PC-9 (cell line): Measurements from ENCODE around the gene MYO1F. TPM values are rescaled to one million over a fixed set of nuclear protein-coding genes. Genes with fewer than 3 reads are reported as not detected.
A peak's percentile ranks its signal among the peaks of the same experiment; 100 is the strongest.

Experiments
- BruUV-seq: library from RNA; stranded (reverse); fragments of 400-500 nt; replicated peaks from 2 replicates; lab custom pipeline; 2021; lab: Mats Ljungman, UMichigan
- CTCF ChIA-PET: fragments of 300-600 bp; sonication (Branson Sonifier 250); formaldehyde crosslinking; loops from one replicate; lab custom pipeline; 2022; ENCODE audit warnings: antibody characterized with exemption; lab: Charles Lee
- POLR2A ChIA-PET: fragments of 300-600 bp; sonication (Branson Sonifier 250); formaldehyde crosslinking; loops from one replicate; lab custom pipeline; 2022; ENCODE audit warnings: antibody characterized with exemption; ENCODE audit not compliant: unreplicated experiment; lab: Charles Lee
- DNase-seq, 2 experiments: peaks; one replicate each; pipeline versions ENCODE4 v3.0.0 to v3.0.0-alpha.2; 2015 to 2022; ENCODE audit warnings: mixed read lengths in 1 of 2
- H2AFZ ChIP-seq: fragments of 200-600 bp; sonication (generic); 2 replicates; pipeline ENCODE4 v1.8.1; 2017; ENCODE audit warnings: antibody characterized with exemption
- H3F3A ChIP-seq: fragments of 200-600 bp; sonication (generic); 2 replicates; pipeline ENCODE4 v1.8.1; 2017; ENCODE audit warnings: antibody characterized with exemption, mild to moderate bottlenecking, low read depth; ENCODE audit not compliant: insufficient read depth
- H3K27ac ChIP-seq: fragments of 200-600 bp; sonication (generic); 2 replicates; pipeline ENCODE4 v1.6.1; 2016; ENCODE audit warnings: mixed run types
- H3K27me3 ChIP-seq: fragments of 200-600 bp; sonication (generic); 2 replicates; pipeline ENCODE4 v1.6.1; 2016; ENCODE audit warnings: low read depth, mixed run types; ENCODE audit not compliant: insufficient read depth
- H3K36me3 ChIP-seq: fragments of 200-600 bp; sonication (generic); 2 replicates; pipeline ENCODE4 v1.6.1; 2016; ENCODE audit warnings: low read depth, mixed run types
- H3K4me1 ChIP-seq: fragments of 200-600 bp; sonication (generic); replicated peaks from 2 replicates; pipeline ENCODE4 v1.6.1; 2016; ENCODE audit warnings: mixed run types; ENCODE audit not compliant: insufficient read depth
- H3K4me2 ChIP-seq: fragments of 200-600 bp; sonication (generic); 2 replicates; pipeline ENCODE4 v1.6.1; 2017; ENCODE audit warnings: mixed run types
- H3K4me3 ChIP-seq: fragments of 200-600 bp; sonication (generic); 2 replicates; pipeline ENCODE4 v1.6.1; 2016; ENCODE audit warnings: mixed run types
- H3K79me2 ChIP-seq: fragments of 200-600 bp; sonication (generic); 2 replicates; pipeline ENCODE4 v1.6.1; 2017; ENCODE audit warnings: low read depth, mixed run types
- H3K9me2 ChIP-seq: fragments of 200-600 bp; sonication (generic); 2 replicates; pipeline ENCODE4 v1.8.1; 2017; ENCODE audit warnings: mild to moderate bottlenecking; ENCODE audit not compliant: insufficient read depth
- H3K9me3 ChIP-seq: fragments of 200-600 bp; sonication (generic); 2 replicates; pipeline ENCODE4 v1.8.1; 2016; ENCODE audit warnings: low read depth; ENCODE audit not compliant: insufficient read depth
- H4K20me1 ChIP-seq: fragments of 200-600 bp; sonication (generic); 2 replicates; pipeline ENCODE4 v1.8.1; 2017; ENCODE audit not compliant: insufficient read depth
- EZH2 ChIP-seq: fragments of 200-600 bp; sonication (generic); IDR thresholded peaks from 2 replicates; pipeline ENCODE4 v1.8.0; 2017; ENCODE audit warnings: antibody characterized with exemption, low read depth
- intact Hi-C: fragments of 100-400 bp; cut with micrococcal nuclease; formaldehyde crosslinking; loops from one replicate; pipeline ENCODE4 v1.10.0; 2022; ENCODE audit not compliant: unreplicated experiment
- total RNA-seq: library from RNA; stranded (reverse); gene quantifications from 2 replicates; pipeline ENCODE4 v1.2.3, GENCODE V29; 2021
- TF ChIP-seq, protein P1 (sequence below): fragments of 200-600 bp; sonication (generic); conservative IDR thresholded peaks from 2 replicates; pipeline ENCODE4 v1.6.1; 2017; ENCODE audit warnings: mixed run types, antibody characterized with exemption, mild to moderate bottlenecking, moderate library complexity

The MYO1F gene
- total RNA-seq, 1 experiment from 2014 or later: 1.3 TPM

DNA sequence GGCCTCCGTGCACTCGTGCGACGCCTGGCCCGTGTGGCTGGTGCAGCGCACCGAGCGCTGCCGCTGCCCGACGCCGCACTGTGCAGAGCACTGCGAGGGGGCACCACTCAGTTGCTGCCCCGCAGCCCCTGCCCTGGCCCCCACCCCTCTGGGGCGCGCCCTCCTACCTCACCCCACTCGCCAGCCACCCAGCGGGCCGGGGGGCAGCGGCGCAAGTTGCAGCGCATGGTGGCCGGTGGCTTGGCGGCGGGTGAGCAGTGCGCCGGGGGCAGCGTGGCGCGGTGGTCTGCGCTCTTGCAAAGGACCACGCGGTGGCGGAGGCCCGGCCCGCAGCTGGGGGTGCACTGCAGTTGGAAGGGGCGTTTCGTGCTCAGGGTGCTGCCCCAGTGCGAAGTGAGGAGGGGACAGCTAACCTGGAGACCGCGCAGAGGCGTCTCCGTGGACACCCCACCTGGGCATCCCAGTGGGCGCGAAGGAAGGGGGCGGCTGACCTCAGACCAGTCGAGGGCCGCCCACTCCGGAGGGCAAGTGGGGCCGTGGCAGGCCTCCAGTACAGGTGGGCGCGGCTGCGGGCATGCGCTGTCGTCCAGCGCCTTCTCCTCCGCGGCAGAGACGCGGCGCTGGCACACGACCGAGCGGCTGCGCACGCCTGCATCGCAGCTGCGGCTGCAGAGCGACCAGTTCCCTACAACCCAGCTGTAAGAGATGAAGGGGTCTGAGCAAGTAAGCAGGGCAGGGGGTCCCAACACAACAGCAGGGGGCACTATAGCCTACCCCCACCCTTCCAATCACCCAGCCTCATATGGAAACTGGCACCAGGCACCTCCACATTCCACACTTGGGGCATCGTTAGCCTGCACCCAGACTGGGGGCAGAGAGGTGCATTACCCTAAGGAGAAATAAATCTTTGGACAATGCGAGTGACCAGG lies 8.0 kb upstream of the MYO1F start:
- no peak overlapping the region for H3K4me2 ChIP-seq
- no peaks in the 10 kb centered on the region for H3K36me3 ChIP-seq
- H2AFZ ChIP-seq: no peak overlapping the region
- TF ChIP-seq, protein P1, sequence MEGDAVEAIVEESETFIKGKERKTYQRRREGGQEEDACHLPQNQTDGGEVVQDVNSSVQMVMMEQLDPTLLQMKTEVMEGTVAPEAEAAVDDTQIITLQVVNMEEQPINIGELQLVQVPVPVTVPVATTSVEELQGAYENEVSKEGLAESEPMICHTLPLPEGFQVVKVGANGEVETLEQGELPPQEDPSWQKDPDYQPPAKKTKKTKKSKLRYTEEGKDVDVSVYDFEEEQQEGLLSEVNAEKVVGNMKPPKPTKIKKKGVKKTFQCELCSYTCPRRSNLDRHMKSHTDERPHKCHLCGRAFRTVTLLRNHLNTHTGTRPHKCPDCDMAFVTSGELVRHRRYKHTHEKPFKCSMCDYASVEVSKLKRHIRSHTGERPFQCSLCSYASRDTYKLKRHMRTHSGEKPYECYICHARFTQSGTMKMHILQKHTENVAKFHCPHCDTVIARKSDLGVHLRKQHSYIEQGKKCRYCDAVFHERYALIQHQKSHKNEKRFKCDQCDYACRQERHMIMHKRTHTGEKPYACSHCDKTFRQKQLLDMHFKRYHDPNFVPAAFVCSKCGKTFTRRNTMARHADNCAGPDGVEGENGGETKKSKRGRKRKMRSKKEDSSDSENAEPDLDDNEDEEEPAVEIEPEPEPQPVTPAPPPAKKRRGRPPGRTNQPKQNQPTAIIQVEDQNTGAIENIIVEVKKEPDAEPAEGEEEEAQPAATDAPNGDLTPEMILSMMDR: no peak
- no peak for TF ChIP-seq EZH2
- no peaks in the 10 kb centered on the region for H3K79me2 ChIP-seq
- ChIA-PET CTCF (no interaction called here), POLR2A (no interaction called here)
- no peak overlapping the region for H3K4me3 ChIP-seq
- H3K9me3 ChIP-seq: no peaks in the 10 kb centered on the region
- peaks cover 42% of the 10 kb centered on the region for H3K27me3 ChIP-seq
- H3K9me2 ChIP-seq: no peaks in the 10 kb centered on the region
- H3F3A ChIP-seq: peaks cover 23% of the 10 kb centered on the region
- no peaks in the 10 kb centered on the region; the same call in 1 of the 2 replicates for H4K20me1 ChIP-seq
- BruUV-seq: no TSS peak
- DNase-seq: no peak
- intact Hi-C loops: loop anchor here (5.0 kb wide), 2 partner anchors 107 to 318 kb away; no protein-coding TSS in a partner anchor
- peaks cover 11% of the 10 kb centered on the region for H3K4me1 ChIP-seq
- no peak overlapping the region for H3K27ac ChIP-seq

DNA sequence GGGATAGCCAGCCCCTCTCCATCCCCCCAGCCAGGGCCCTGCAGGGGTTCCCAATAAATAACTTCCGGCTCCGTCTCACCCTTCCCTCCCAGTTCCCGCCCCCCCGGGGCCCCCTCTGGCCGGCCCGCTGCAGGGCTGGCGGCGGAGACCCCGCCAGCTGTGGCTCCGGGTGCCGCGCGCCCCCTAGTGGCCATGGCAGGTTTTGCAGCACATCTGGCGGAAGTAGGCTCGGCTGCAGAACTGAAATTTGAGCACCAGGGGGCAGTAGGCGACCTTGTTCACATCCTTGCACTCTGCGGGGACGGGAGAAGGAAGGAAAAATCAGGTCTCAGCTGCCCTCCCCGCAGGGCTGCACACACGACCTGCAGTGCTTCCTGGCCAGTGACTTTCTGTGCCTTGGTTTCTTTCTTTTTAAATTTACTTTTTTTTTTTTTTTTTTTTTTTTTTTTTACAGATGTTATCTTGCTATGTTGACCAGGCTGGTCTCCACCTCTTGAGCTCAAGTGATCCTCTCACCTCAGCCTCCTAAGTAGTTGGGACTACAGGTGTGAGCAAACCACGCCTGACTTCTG lies 3.6 kb upstream of the MYO1F start:
- H2AFZ ChIP-seq: no peak overlapping the region
- no peaks in the 10 kb centered on the region for H3K79me2 ChIP-seq
- CTCF ChIA-PET: interaction anchor here (0.5 to 1.2 kb wide), 15 partner anchors 9 to 582 kb away, joined by 3 to 10 read pairs (median 4); partner anchors contain the start of genes MARCHF2, RAB11B and ZNF414
- H3K4me3 ChIP-seq: no peak overlapping the region
- H3K27ac ChIP-seq: no peak overlapping the region
- peak in 1 of 2 experiments; percentile 72 for DNase-seq
- BruUV-seq: no TSS peak
- H3K9me3 ChIP-seq: no peaks in the 10 kb centered on the region
- no peaks in the 10 kb centered on the region for H4K20me1 ChIP-seq
- H3K4me1 ChIP-seq: peaks cover 19% of the 10 kb centered on the region
- no peaks in the 10 kb centered on the region for H3K9me2 ChIP-seq
- H3K4me2 ChIP-seq: no peak overlapping the region
- no peaks in the 10 kb centered on the region for H3K36me3 ChIP-seq
- POLR2A ChIA-PET: no interaction called here
- no peak for TF ChIP-seq EZH2
- TF ChIP-seq, protein P1: peak; percentile 100
- intact Hi-C loops: loop anchor here (5.0 kb wide), 2 partner anchors 112 to 313 kb away; no protein-coding TSS in a partner anchor
- H3F3A ChIP-seq: peaks cover 45% of the 10 kb centered on the region
- peaks cover 11% of the 10 kb centered on the region; the same call in 1 of the 2 replicates for H3K27me3 ChIP-seq

DNA sequence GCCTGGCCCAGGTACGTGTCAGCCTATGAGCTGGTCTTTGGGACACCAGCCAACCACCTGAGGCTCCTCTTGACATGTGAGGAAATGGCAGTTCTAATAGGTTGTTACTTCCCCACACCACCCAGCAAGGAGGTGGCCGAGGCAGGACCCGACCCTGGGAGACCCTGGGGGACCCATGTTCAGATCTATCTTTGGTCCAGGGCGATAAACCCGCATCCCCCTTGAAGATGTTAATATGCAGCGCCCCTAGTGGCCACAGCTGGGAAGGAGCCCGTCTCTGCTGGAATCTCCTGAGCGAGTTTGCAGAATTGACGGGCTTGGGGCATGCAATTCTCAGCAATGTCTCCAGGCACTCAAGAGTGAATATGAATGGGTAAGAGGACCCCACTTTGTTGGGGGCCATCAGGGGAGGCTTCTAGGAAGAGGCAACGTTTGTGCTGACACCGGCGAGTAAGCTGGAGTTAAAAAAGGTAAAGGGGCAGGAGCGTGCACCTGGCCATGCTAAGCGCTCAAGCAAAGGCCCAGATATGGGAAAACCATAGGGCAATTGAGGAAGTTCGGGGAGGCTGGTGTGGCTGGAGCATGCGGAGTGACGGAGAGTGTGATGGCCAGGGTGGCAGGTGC lies 1.5 kb upstream of the MYO1F start:
- POLR2A ChIA-PET: interaction anchor here (0.6 kb wide), 1 partner anchor 189 kb away, joined by 3 read pairs; the partner anchor contains the start of gene RAB11B
- CTCF ChIA-PET: interaction anchor here (0.5 to 1.4 kb wide), 7 partner anchors 8 to 556 kb away, joined by 3 to 6 read pairs (median 5); partner anchors contain the start of gene ZNF414
- Histone ChIP-seq H3K36me3 (no peaks in the 10 kb centered on the region), H3K4me3 (no peak overlapping the region), H2AFZ (no peak overlapping the region), H3K79me2 (no peaks in the 10 kb centered on the region), H4K20me1 (no peaks in the 10 kb centered on the region), H3K9me3 (no peaks in the 10 kb centered on the region), H3K27ac (no peak overlapping the region), H3K9me2 (no peaks in the 10 kb centered on the region), H3K27me3 (peaks cover 11% of the 10 kb centered on the region; the same call in 1 of the 2 replicates), H3F3A (peaks cover 47% of the 10 kb centered on the region), H3K4me2 (no peak overlapping the region), H3K4me1 (peaks cover 23% of the 10 kb centered on the region)
- DNase-seq: peak; percentile 55 to 63
- no peak for TF ChIP-seq EZH2
- TF ChIP-seq, protein P1: peak; percentile 99
- BruUV-seq: no TSS peak
- intact Hi-C loops: loop anchor here (1.0 kb wide), 1 partner anchor 9 kb away; no protein-coding TSS in a partner anchor
